ENCODE data around the gene PLEKHA7. TPM values are rescaled to one million over a fixed set of nuclear protein-coding genes. Genes with fewer than 3 reads are reported as not detected.
A peak's percentile ranks its signal among the peaks of the same experiment; 100 is the strongest.

PLEKHA7 gene
- total and polyA plus RNA-seq, 2 of the 13 experiments (the other 11 are each of a cell fraction or from before 2014, with no cell fraction given) = 17.5 to 18.7 TPM

GRCh38 chr11:17013548-17014320, 480 bp downstream of the PLEKHA7 start (continued):
- no peak for TF ChIP-seq PRDM4 (CRISPR knock-in tag; IDR thresholded peaks at IDR 0.05; ENCODE audit: borderline replicate concordance)
- no peak for TF ChIP-seq GATA4 (IDR thresholded peaks at IDR 0.05; ENCODE audit: borderline replicate concordance, low read depth)
- no peak for TF ChIP-seq ARID2 (CRISPR knock-in tag; IDR thresholded peaks at IDR 0.05; ENCODE audit: borderline replicate concordance)
- no peak; the same call in 1 of the 2 replicates for TF ChIP-seq MTA1 (CRISPR knock-in tag; IDR thresholded peaks at IDR 0.05; ENCODE audit: borderline replicate concordance)
- no peak for TF ChIP-seq NR2F1 (CRISPR knock-in tag; IDR thresholded peaks at IDR 0.05)
- TF ChIP-seq SKI (IDR thresholded peaks at IDR 0.05; ENCODE audit: partially characterized antibody) = peak; percentile 54
- no peak for TF ChIP-seq BCLAF1 (IDR thresholded peaks at IDR 0.05)
- TF ChIP-seq KAT8 (CRISPR knock-in tag; IDR thresholded peaks at IDR 0.05) = no peak
- TF ChIP-seq KDM2A (CRISPR knock-in tag; IDR thresholded peaks at IDR 0.05; ENCODE audit: borderline replicate concordance, low read depth) = peak; percentile 15; the same call in 1 of the 2 replicates
- TF ChIP-seq ISX (CRISPR knock-in tag; conservative IDR thresholded peaks at IDR 0.05) = no peak
- no peak for TF ChIP-seq HNF4A (CRISPR knock-in tag; IDR thresholded peaks at IDR 0.05)
- TF ChIP-seq TFDP2 (CRISPR knock-in tag; IDR thresholded peaks at IDR 0.05) = 0 out of 2 replicates have a peak, but pooled peaks have one; percentile 16
- TF ChIP-seq ZNF460 (CRISPR knock-in tag; IDR thresholded peaks at IDR 0.05; ENCODE audit: borderline replicate concordance) = no peak
- TF ChIP-seq HINFP (CRISPR knock-in tag; IDR thresholded peaks at IDR 0.05; ENCODE audit: low read depth) = no peak
- TF ChIP-seq NKX3-1 (CRISPR knock-in tag; IDR thresholded peaks at IDR 0.05) = no peak
- no peak for TF ChIP-seq THYN1 (CRISPR knock-in tag; IDR thresholded peaks at IDR 0.05; ENCODE audit: borderline replicate concordance, low read depth)
- no peak for TF ChIP-seq ZNF225 (CRISPR knock-in tag; IDR thresholded peaks at IDR 0.05)
